Natural killer cell treated with Interleukin-12 subunit alpha and Interleukin-12 subunit beta and Interleukin-15 and Interleukin-18, amount 100 ng/mL, for 72 hours (primary cell): ENCODE measurements around the gene AGAP9. TPM values are rescaled to one million over a fixed set of nuclear protein-coding genes. Genes with fewer than 3 reads are reported as not detected.

ENCODE experiments used
- total RNA-seq, 2 donors: library from RNA; stranded (reverse); gene quantifications; one replicate each; pipeline ENCODE4 v1.2.3, GENCODE V29; 2022

Gene AGAP9
- total RNA-seq, 2 donors from 2014 or later: 5.1 to 5.3 TPM

Other genes with a start within 250 kb of the AGAP9 start
- gene GDF10, start 223.4 kb downstream of the AGAP9 start, total RNA-seq: not detected
- not detected for gene GDF2, start 201.2 kb downstream of the AGAP9 start, total RNA-seq
- gene RBP3, start 175.3 kb downstream of the AGAP9 start, total RNA-seq: not detected
- gene ZNF488, start 139.3 kb downstream of the AGAP9 start, total RNA-seq: not detected
- gene ANXA8, start 39.5 kb downstream of the AGAP9 start, total RNA-seq: not detected
- not detected for gene FAM25G, start 31.9 kb downstream of the AGAP9 start, total RNA-seq
- gene SYT15B, start 240.0 kb upstream of the AGAP9 start, total RNA-seq: not detected